SK-N-MC (cell line): ENCODE measurements around the gene BLZF1.

ENCODE experiments used
- EZH2 ChIP-seq: fragments of 200-600 bp; sonication (generic); IDR thresholded peaks from one replicate; pipeline ENCODE4 v1.6.1; 2017; ENCODE audit warnings: antibody characterized with exemption
- FOXP2 ChIP-seq: optimal IDR thresholded peaks from 2 replicates; pipeline ENCODE3; 2011; ENCODE audit warnings: mild to moderate bottlenecking, moderate library complexity; ENCODE audit not compliant: insufficient read depth; ENCODE audit errors: extremely low read length, control extremely low read depth
- POLR2AphosphoS5 ChIP-seq: IDR thresholded peaks from 2 replicates; pipeline ENCODE4 v1.6.1; 2012; ENCODE audit warnings: mild to moderate bottlenecking, low read depth, low read length, borderline replicate concordance

GRCh38 chr1:169414952-169415351 lies 47.0 kb downstream of the BLZF1 start:
- TF ChIP-seq FOXP2 (no peak), EZH2 (no peak), POLR2AphosphoS5 (no peak)
